Keratinocyte (primary cell): Measurements from ENCODE around the gene RNF175.

Source experiments
- EZH2 ChIP-seq: IDR thresholded peaks from one replicate; pipeline ENCODE4 v1.6.1; 2012; ENCODE audit warnings: inconsistent platforms, mild to moderate bottlenecking, low read length, moderate library complexity
- TF ChIP-seq, protein P1 (sequence below), 3 experiments: IDR thresholded peaks in 1 of 3; conservative IDR thresholded peaks in 1 of 3; optimal IDR thresholded peaks in 1 of 3; 2 replicates in 2 of 3; 3 replicates in 1 of 3; pipeline versions ENCODE3 to v1.5.1; 2011; ENCODE audit warnings: low read length in 3 of 3, mild to moderate bottlenecking in 3 of 3, moderate library complexity in 2 of 3, control low read depth in 1 of 3, inconsistent platforms in 1 of 3; ENCODE audit not compliant: insufficient read depth in 2 of 3; ENCODE audit errors: extremely low read depth in 1 of 3

DNA sequence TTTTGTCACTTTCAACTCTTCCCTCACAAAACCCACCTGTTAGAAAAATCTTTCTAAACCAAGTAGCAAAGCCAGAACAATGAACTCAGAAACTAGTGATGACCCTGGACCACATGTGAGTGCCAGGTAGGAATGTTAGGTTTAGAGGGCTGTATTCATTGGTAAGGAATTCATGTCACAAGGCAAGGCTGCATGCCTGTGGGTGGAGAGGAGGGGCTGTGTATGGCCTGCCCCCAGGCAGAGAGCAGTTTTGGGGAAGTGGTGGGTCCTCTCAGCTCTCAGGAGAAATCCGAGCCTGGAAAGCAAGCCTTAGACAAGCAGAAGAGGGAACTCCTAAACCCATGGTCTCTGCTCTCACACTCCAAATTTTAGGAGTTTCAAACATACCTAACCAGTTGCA lies 2.4 kb downstream of the RNF175 start:
- TF ChIP-seq, protein P1, sequence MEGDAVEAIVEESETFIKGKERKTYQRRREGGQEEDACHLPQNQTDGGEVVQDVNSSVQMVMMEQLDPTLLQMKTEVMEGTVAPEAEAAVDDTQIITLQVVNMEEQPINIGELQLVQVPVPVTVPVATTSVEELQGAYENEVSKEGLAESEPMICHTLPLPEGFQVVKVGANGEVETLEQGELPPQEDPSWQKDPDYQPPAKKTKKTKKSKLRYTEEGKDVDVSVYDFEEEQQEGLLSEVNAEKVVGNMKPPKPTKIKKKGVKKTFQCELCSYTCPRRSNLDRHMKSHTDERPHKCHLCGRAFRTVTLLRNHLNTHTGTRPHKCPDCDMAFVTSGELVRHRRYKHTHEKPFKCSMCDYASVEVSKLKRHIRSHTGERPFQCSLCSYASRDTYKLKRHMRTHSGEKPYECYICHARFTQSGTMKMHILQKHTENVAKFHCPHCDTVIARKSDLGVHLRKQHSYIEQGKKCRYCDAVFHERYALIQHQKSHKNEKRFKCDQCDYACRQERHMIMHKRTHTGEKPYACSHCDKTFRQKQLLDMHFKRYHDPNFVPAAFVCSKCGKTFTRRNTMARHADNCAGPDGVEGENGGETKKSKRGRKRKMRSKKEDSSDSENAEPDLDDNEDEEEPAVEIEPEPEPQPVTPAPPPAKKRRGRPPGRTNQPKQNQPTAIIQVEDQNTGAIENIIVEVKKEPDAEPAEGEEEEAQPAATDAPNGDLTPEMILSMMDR (optimal IDR thresholded peaks at IDR 0.05 in 1 of 3, IDR thresholded peaks at IDR 0.05 in 1 of 3, conservative IDR thresholded peaks at IDR 0.05 in 1 of 3; ENCODE audit: extremely low read depth in 1 of 3, insufficient read depth in 2 of 3, low read length in 3 of 3): no peak
- TF ChIP-seq EZH2: no peak
